GM19467 (cell line): ENCODE data around the gene CHCHD3.
"Not testable (repeated sequence)": the region's sequence is repeated elsewhere in the genome, so short reads cannot be mapped to it uniquely, and the experiment has no call there.

ENCODE experiments used
- ATAC-seq: cut with Tn5 transposase; IDR thresholded peaks from one replicate; pipeline ENCODE4 v1.9.1; 2021; ENCODE audit warnings: mild to moderate bottlenecking, moderate library complexity; ENCODE audit not compliant: unreplicated experiment

The CHCHD3 gene

GRCh38 chr7:133009426-133010252 lies 72.3 kb downstream of the CHCHD3 start:
- no peak for ATAC-seq

DNA sequence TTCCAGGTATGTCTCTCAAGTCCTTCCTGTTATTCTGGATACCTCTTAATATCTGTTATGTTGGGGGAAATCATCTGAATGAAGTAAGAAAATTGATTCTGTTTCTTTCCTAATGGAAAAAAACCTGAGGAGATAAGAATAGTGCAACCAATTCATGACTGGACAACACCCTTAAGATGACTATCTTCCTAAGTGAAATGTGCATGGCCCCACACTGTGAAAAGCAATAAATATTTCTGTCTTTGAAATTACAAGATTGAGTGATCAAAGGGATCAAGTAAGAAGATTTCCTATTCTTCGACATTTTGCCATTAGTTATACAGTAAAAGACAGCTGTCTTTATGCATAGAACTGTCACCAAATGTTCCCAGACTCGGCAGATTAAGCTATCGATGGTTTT lies 73.9 kb downstream of the CHCHD3 start:
- no peak for ATAC-seq

DNA sequence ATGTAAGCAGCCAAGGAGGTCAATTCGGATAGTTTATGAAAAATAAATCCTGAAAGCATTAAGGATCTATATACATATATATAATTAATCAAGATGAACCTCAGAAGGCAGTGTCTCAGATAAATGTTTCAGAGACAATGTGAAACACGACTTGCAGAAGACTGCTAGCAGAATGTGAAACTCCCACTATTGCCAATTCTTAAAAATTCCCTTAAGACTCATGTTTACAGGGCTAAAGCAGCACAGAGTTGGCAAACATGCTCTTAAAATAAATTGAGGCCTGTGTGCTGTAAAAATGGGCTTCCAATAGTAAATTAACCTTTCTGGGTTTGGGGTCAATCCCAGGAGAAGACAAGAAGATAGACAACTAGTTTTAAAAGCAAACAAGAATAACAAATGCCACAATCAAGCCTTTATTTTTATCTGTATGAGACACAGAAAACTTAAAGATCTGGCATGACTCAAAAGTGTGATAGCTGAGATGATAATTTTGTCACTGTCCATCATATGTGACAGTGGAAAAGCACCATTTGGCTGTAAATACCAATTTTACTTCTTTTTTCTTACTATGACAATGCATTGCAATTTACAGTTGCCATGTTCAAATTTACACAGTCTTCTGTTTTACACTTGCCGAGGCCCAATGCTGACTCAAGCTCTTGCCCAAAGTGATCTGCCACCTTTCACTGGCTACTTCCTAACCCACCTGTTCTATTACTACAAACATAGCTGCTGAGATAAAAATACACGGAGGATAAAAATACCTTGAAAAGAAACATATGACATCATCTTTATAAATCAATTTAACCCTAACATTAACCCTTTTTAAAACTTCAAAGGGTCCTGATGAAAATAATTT lies 78.6 kb downstream of the CHCHD3 start:
- ATAC-seq: no peak

DNA sequence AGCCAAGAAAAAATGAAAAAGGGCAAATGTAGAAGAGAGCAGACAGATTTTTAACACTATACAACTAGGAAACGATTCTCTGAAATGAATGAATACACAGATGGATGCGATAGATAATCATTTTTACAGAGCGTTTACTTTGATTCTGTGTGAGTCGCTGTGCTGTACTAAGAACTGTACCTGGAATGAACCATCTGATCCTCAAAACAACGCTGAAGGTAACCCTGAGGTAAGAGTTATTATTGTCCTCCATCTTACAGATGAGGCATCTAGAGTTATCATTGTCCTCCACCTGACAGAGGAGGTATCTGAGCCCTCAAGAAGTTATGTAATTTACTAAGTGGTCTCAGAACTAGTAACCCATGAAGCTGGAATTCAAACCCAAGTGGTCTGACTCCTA lies 80.2 kb downstream of the CHCHD3 start:
- ATAC-seq: no peak

GRCh38 chr7:132999845-133000244 lies 82.0 kb downstream of the CHCHD3 start:
- no peak for ATAC-seq

- ATAC-seq: no peak
Observed at GRCh38 chr7:132998763-132999162, 83.1 kb downstream of the CHCHD3 start.

DNA sequence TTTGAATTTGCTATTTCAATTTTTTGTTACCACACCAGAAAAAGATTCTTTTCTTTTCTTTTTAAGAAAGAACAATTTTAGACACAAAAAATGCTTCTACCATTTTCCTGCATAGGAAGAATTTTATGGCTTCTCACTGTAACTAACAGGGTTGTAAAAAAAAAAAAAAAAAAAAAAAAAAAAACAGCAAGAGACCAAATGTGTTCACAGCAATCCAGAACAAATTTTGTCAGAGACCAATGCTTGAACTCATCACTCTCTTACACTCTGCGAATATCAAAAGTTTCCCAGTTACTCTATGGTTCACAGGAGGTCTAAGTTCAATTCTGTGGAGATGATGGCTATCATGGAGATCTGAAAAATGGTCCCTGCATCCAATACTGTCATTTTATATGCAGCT lies 84.4 kb downstream of the CHCHD3 start:
- no peak for ATAC-seq

GRCh38 chr7:132996581-132997242 lies 85.2 kb downstream of the CHCHD3 start:
- ATAC-seq: no peak

GRCh38 chr7:132993377-132994013 lies 88.4 kb downstream of the CHCHD3 start:
- no peak for ATAC-seq

DNA sequence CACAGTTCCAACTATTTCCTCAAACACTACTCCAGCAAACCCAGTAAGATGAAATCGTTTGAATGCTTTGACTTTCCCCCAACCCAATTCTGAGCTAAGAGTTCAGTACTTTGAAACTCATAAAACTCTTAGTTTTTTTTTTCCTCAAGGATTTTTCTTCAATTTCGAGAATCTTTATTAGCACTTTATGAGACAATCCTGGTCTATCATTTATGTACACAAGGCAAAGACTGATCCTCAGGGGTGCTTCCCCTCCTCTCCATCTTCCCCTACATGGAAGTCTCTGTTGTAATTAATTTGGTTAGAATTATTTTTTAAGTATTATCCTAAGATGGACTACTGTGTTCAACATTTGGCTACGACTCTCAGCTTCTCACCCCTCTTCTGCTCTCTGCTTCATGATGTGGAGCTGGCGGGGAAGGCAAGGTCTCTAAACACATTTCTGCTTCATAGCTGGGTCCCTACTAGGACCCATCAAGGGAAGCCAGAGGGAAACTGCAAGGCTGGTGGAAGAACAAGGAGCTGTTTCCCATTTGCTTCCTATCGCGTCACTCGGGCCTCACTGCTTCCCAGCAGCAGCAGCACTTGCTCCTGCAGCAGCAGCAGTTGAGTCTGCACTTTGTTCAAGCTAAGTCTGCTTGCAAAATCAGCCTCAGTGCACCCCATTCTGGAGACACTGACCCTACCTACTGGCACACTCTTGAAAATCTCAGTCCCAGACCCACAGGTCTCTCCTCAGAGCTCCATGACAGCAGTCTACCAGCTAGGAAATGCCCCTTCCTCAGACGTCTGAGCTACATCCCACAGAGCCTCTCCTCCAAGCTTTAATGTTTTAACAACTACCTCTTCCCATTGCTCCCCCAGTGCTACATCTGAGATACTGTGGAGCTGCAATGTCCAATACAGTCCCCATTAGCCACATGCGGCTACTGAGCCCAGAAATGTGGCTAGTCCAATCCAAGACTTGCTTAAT lies 90.0 kb downstream of the CHCHD3 start:
- no peak for ATAC-seq

GRCh38 chr7:132988117-132988516 lies 93.8 kb downstream of the CHCHD3 start:
- ATAC-seq: no peak

DNA sequence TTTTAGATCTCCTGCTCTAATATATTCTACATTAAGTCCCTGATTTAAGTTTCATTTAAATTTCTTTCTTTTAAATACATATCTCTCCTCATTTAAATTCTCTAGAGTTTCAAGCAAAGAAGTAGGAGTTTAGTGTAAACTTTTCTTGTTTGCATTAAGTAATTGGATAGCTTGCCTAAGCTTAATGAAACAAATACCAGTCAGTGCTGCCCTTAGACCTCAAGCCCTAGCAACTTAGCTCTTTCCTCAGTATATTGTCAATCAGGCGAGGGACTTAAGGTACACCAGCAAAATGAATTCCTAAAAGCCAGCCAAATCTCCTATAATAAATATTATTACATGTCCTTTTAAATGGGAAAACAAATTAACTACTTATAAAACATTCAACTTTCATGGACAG lies 101.5 kb downstream of the CHCHD3 start:
- no peak for ATAC-seq

DNA sequence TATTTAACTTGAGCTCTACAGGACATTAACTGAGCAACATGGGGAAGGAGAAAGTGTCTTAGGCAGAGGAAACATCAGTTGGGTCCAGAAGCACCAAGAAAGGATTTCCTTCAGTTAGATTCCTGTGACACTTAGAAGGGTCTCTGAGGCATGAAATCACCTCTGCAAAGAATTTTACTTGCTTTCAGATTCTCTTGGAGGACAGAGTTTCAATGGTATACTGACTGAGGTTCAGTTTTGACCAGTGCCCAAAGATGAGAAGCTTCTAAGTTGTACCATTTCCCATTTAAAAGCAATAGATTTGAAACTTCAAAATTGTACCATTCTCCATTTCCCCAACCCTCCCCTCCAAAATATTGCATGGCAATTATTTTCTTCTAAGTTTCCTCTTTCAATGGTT lies 102.4 kb downstream of the CHCHD3 start:
- ATAC-seq: no peak

- no peak for ATAC-seq
Observed at GRCh38 chr7:132977234-132977633, 104.7 kb downstream of the CHCHD3 start.

- no peak for ATAC-seq
Observed at GRCh38 chr7:132972745-132973144, 109.1 kb downstream of the CHCHD3 start.

DNA sequence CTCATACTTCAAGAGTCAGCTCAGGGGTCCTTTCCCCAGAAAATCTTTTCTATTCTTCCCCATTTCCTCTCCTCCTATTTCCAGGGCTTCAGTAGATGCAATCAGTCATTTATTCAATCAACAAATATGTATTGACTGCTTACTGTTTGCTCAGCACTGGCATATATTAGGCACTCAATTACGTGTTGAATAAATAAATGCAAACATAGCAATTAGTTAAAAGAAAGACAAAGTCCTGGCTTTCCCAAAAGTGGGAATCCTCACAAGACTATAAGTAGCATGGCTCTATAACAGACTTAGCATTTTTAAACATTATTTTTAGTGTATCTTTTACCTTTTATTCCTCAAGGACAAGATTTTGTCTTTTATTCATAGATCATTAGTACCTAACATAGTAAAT lies 111.6 kb downstream of the CHCHD3 start:
- ATAC-seq: no peak

GRCh38 chr7:132969520-132969919 lies 112.4 kb downstream of the CHCHD3 start:
- no peak for ATAC-seq

DNA sequence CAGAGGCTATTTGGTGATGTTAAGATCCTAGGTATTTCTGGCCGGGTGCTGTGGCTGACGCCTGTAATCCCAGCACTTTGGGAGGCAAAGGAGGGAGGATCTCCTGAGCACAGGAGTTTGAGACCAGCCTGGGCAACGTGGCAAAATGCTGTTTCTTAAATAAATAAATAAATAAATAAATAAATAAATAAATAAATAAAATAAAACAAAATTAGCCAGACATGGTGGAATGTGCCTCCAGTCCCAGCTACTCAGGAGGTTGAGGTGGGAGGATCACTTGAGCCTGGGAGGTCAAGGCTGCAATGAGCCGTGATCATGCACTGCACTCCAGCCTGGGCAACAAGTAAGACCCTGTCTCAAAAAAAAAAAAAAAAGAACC lies 114.4 kb downstream of the CHCHD3 start:
- ATAC-seq: not testable (repeated sequence)

GRCh38 chr7:132966754-132967469 lies 115.0 kb downstream of the CHCHD3 start:
- no peak for ATAC-seq
